HepG2 (cell line): Measurements from ENCODE around the gene SIGLEC9. TPM values are rescaled to one million over a fixed set of nuclear protein-coding genes. Genes with fewer than 3 reads are reported as not detected.

Experiments
- ATAC-seq: fragments of 200-7000 bp; cut with Tn5 transposase; 3 replicates; pipeline ENCODE4 v1.9.1; 2020; ENCODE audit warnings: mild to moderate bottlenecking, moderate library complexity
- BruUV-seq: library from RNA; stranded (reverse); fragments of 400-500 nt; replicated peaks from 2 replicates; lab custom pipeline; 2021; lab: Mats Ljungman, UMichigan
- CTCF ChIA-PET: fragments of 300-600 bp; formaldehyde crosslinking; extraction: SDS; loops from one replicate; lab custom pipeline; 2021; ENCODE audit warnings: low total read pairs, inconsistent platforms, low intra/inter-chr PET ratio; lab: Yijun Ruan, JAX
- POLR2A ChIA-PET: fragments of 350-600 bp; sonication (Branson Sonifier 250); formaldehyde crosslinking; loops from one replicate; lab custom pipeline; 2020; ENCODE audit warnings: antibody characterized with exemption, inconsistent platforms; lab: Yijun Ruan, JAX
- DNase-seq: peaks from one replicate; pipeline ENCODE4 v3.0.0-alpha.2; 2015; ENCODE audit warnings: low spot score
- FAIRE-seq: peaks from 3 replicates; lab custom pipeline; 2011; peaks lifted over from hg19 to GRCh38; lab: Jason Lieb, UNC
- H2AFZ ChIP-seq: one replicate; pipeline ENCODE4 v1.6.1; 2011; ENCODE audit warnings: low read length, inconsistent platforms
- H3K27ac ChIP-seq: fragments of 300-600 bp; 3 replicates; pipeline ENCODE4 v1.8.0; 2011; ENCODE audit warnings: mixed run types, mild to moderate bottlenecking, mixed read lengths, low read length, inconsistent platforms; ENCODE audit not compliant: insufficient read depth; ENCODE audit errors: extremely low read length
- H3K27me3 ChIP-seq, 2 experiments: fragments of 200-600 bp in 1 of 2; 2 replicates in 1 of 2; 3 replicates in 1 of 2; pipeline versions ENCODE4 v1.6.0 to v1.8.0; 2011; ENCODE audit warnings: low read length in 2 of 2, mild to moderate bottlenecking in 2 of 2, moderate library complexity in 2 of 2, inconsistent platforms in 1 of 2; ENCODE audit not compliant: insufficient read depth in 2 of 2, control insufficient read depth in 1 of 2
- H3K36me3 ChIP-seq, 2 experiments: fragments of 200-600 bp in 1 of 2; replicated peaks in 1 of 2; 2 replicates in 1 of 2; 3 replicates in 1 of 2; pipeline versions ENCODE4 v1.5.1 to v1.8.0; 2011; ENCODE audit warnings: low read length in 2 of 2, inconsistent platforms in 1 of 2; ENCODE audit not compliant: insufficient read depth in 2 of 2, control insufficient read depth in 1 of 2
- H3K4me1 ChIP-seq: 2 replicates; pipeline ENCODE4 v1.5.1; 2012; ENCODE audit warnings: low read length, inconsistent platforms; ENCODE audit not compliant: insufficient read depth
- H3K4me2 ChIP-seq: 2 replicates; pipeline ENCODE4 v1.6.0; 2011; ENCODE audit warnings: low read depth, low read length, inconsistent platforms
- H3K4me3 ChIP-seq, 3 experiments: fragments of 200-600 bp in 1 of 3; sonication (generic), shearing (Covaris generic) in 1 of 3; replicated peaks in 1 of 3; 2 replicates each; pipeline ENCODE4 v1.5.1; 2011 to 2016; ENCODE audit warnings: low read length in 3 of 3, inconsistent platforms in 2 of 3, low read depth in 2 of 3, mild to moderate bottlenecking in 2 of 3, control low read depth in 1 of 3, mixed read lengths in 1 of 3; ENCODE audit not compliant: insufficient read depth in 1 of 3
- H3K79me2 ChIP-seq: one replicate; pipeline ENCODE4 v1.6.1; 2011; ENCODE audit warnings: low read length, inconsistent platforms; ENCODE audit not compliant: insufficient read depth
- H3K9ac ChIP-seq: 2 replicates; pipeline ENCODE4 v1.6.0; 2011; ENCODE audit warnings: mild to moderate bottlenecking, low read depth, low read length, inconsistent platforms; ENCODE audit not compliant: insufficient read depth
- H3K9me3 ChIP-seq: 2 replicates; pipeline ENCODE4 v1.5.1; 2012; ENCODE audit warnings: mild to moderate bottlenecking, low read length
- H4K20me1 ChIP-seq: 2 replicates; pipeline ENCODE4 v1.6.0; 2011; ENCODE audit warnings: inconsistent platforms, mild to moderate bottlenecking, low read length, moderate library complexity; ENCODE audit not compliant: insufficient read depth
- PATZ1 ChIP-seq: sonication (generic); formaldehyde crosslinking; IDR thresholded peaks from 2 replicates; pipeline ENCODE4 v1.4.0; 2020; ENCODE audit warnings: missing genetic modification reagents
- TAF15 ChIP-seq: fragments of 200-400 bp; formaldehyde crosslinking; IDR thresholded peaks from one replicate; pipeline ENCODE4 v1.6.1; 2018; ENCODE audit warnings: mild to moderate bottlenecking, low read depth, low read length; ENCODE audit not compliant: poor library complexity, severe bottlenecking
- ZBTB34 ChIP-seq: sonication (generic); formaldehyde crosslinking; IDR thresholded peaks from 2 replicates; pipeline ENCODE4 v1.8.0; 2022; ENCODE audit warnings: mild to moderate bottlenecking, missing genetic modification reagents
- ZNF414 ChIP-seq: sonication (generic); formaldehyde crosslinking; IDR thresholded peaks from 2 replicates; pipeline ENCODE4 v1.5.0; 2020; ENCODE audit warnings: missing genetic modification reagents
- ZNF577 ChIP-seq: sonication (generic); formaldehyde crosslinking; IDR thresholded peaks from 2 replicates; pipeline ENCODE4 v1.4.0; 2020; ENCODE audit warnings: mild to moderate bottlenecking, low read depth, missing genetic modification reagents, borderline replicate concordance
- ZSCAN25 ChIP-seq: sonication (generic); formaldehyde crosslinking; IDR thresholded peaks from 2 replicates; pipeline ENCODE4 v1.8.0; 2022; ENCODE audit warnings: mild to moderate bottlenecking, missing genetic modification reagents
- WGBS: methylation state at CpG from one replicate; pipeline ENCODE4 v1.1.6; 2017; ENCODE audit warnings: low lambda C conversion rate; 5-methylcytosine and 5-hydroxymethylcytosine counted together
- in situ Hi-C: cut with HindIII; loops from 2 replicates; pipeline ENCODE4 v1.10.0; 2017; ENCODE audit warnings: low pct_unique_long_range_greater_than_20kb; ENCODE audit not compliant: extremely low pct_ligation_motif_present
- intact Hi-C: fragments of 100-400 bp; cut with micrococcal nuclease; formaldehyde crosslinking; loops from one replicate; pipeline ENCODE4 v1.10.0; 2022; ENCODE audit not compliant: unreplicated experiment
- polyA plus RNA-seq, 8 experiments: library from polyadenylated mRNA; depleted of rRNA in 3 of 8; stranded (reverse) in 7 of 8; unstranded in 1 of 8; fragments of >200 nt; fragmentation: Illumina TruSeq in 4 of 8; extraction: Trizol in 4 of 8; gene quantifications; 2 replicates each; pipeline versions ENCODE4 v1.2.1 to v1.2.3, GENCODE V29; 2011 to 2016; ENCODE audit warnings: low read depth in 4 of 8, missing spikeins in 1 of 8, mixed read lengths in 1 of 8; ENCODE audit not compliant: insufficient read depth in 1 of 8
- total RNA-seq, 5 experiments: library from RNA; depleted of rRNA; stranded (reverse); fragments of >200 nt; fragmentation: Illumina TruSeq; extraction: Trizol; gene quantifications; 2 replicates each; pipeline ENCODE4 v1.2.3, GENCODE V29; 2016; ENCODE audit warnings: low read depth in 1 of 5

Gene SIGLEC9
- total and polyA plus RNA-seq, 2 of the 13 experiments (the other 11 are each of a cell fraction or from before 2014, with no cell fraction given) = not detected

GRCh38 chr19:51143486-51143885, 18.8 kb downstream of the SIGLEC9 start:
- POLR2A ChIA-PET = no interaction called here
- no TSS peak for BruUV-seq
- intact Hi-C loops (no loop called here), in situ Hi-C loops (no loop called here)
- H3K36me3 ChIP-seq = no peaks in the 10 kb centered on the region
- FAIRE-seq (no peak), DNase-seq (no peak), ATAC-seq (no peak)
- H3K79me2 ChIP-seq = no peaks in the 10 kb centered on the region
- H2AFZ ChIP-seq = no peak overlapping the region
- no peaks in the 10 kb centered on the region for H3K9me3 ChIP-seq
- H3K9ac ChIP-seq = no peak overlapping the region
- CTCF ChIA-PET = no interaction called here
- H3K4me1 ChIP-seq = no peaks in the 10 kb centered on the region
- no peak overlapping the region for H3K27ac ChIP-seq
- no peaks in the 10 kb centered on the region for H4K20me1 ChIP-seq
- TF ChIP-seq ZSCAN25 = no peak
- TF ChIP-seq TAF15 = no peak
- TF ChIP-seq ZNF414 = no peak
- H3K4me2 ChIP-seq = no peak overlapping the region
- peaks cover 3 to 48% of the 10 kb centered on the region in 2 experiments; a peak in 4 of 5 replicates for H3K27me3 ChIP-seq
- 0% methylated on average over 2 of the region's 5 CpGs for WGBS
- no peak overlapping the region for H3K4me3 ChIP-seq

- TF ChIP-seq ZNF577 (CRISPR knock-in tag) (no peak), ZBTB34 (no peak), PATZ1 (CRISPR knock-in tag) (no peak)
- ATAC-seq (no peak), FAIRE-seq (no peak), DNase-seq (no peak)
- WGBS = 8% methylated on average over 2 of the region's 11 CpGs
- H3K9ac ChIP-seq = no peak overlapping the region
- H3K4me3 ChIP-seq = no peak overlapping the region
- no TSS peak for BruUV-seq
- POLR2A ChIA-PET = no interaction called here
- intact Hi-C loops = no loop called here
- no peaks in the 10 kb centered on the region for H3K79me2 ChIP-seq
- H3K36me3 ChIP-seq = no peaks in the 10 kb centered on the region
- no peaks in the 10 kb centered on the region for H3K9me3 ChIP-seq
- H3K27ac ChIP-seq = no peak overlapping the region
- in situ Hi-C loops = no loop called here
- no peak overlapping the region for H3K4me2 ChIP-seq
- H4K20me1 ChIP-seq = no peaks in the 10 kb centered on the region
- no peaks in the 10 kb centered on the region for H3K4me1 ChIP-seq
- peaks cover 3 to 41% of the 10 kb centered on the region in 2 experiments; a peak in 4 of 5 replicates for H3K27me3 ChIP-seq
- CTCF ChIA-PET = no interaction called here
- H2AFZ ChIP-seq = no peak overlapping the region
Observed at GRCh38 chr19:51144482-51145045, 19.9 kb downstream of the SIGLEC9 start.
